GM21717 (cell line): ENCODE data around the gene RRN3.
"Not testable (repeated sequence)": the region's sequence is repeated elsewhere in the genome, so short reads cannot be mapped to it uniquely, and the experiment has no call there.

Experiments used
- ATAC-seq: cut with Tn5 transposase; IDR thresholded peaks from one replicate; pipeline ENCODE4 v1.9.1; 2021; ENCODE audit warnings: mild to moderate bottlenecking, moderate library complexity; ENCODE audit not compliant: unreplicated experiment

The RRN3 gene, protein sequence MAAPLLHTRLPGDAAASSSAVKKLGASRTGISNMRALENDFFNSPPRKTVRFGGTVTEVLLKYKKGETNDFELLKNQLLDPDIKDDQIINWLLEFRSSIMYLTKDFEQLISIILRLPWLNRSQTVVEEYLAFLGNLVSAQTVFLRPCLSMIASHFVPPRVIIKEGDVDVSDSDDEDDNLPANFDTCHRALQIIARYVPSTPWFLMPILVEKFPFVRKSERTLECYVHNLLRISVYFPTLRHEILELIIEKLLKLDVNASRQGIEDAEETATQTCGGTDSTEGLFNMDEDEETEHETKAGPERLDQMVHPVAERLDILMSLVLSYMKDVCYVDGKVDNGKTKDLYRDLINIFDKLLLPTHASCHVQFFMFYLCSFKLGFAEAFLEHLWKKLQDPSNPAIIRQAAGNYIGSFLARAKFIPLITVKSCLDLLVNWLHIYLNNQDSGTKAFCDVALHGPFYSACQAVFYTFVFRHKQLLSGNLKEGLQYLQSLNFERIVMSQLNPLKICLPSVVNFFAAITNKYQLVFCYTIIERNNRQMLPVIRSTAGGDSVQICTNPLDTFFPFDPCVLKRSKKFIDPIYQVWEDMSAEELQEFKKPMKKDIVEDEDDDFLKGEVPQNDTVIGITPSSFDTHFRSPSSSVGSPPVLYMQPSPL

GRCh38 chr16:15093955-15094827, at the start of gene RRN3:
Gene RRN3 (minus strand): TSS chr16:15094272. CDS start chr16:15094233, 39 bp downstream.
- ATAC-seq = peak; percentile 92

DNA sequence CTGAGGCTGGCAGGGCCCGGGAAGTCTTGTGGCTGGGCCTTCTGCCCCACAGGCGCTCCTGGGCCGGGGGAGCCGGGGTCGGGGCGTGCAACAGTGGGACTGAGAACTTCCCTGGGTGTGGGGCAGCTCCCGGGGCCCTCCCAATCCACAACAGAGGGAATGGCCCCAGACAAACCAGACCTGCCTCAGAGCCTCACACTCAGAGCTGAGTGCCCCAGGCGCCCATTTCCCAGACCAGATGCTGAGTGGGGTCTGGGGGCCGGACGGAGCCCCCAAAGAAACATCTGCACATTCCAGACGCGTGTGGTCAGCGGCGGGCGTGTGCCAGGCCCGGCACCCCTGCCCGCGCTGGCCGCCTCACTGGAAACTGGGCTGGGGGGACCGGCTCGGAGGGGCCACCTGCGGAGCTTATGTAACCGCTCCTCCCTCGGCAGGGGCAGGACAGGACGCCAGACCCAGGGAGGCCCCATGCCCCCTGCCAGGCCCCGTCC, 49.6 kb upstream of the RRN3 start:
- ATAC-seq = not testable (repeated sequence)

DNA sequence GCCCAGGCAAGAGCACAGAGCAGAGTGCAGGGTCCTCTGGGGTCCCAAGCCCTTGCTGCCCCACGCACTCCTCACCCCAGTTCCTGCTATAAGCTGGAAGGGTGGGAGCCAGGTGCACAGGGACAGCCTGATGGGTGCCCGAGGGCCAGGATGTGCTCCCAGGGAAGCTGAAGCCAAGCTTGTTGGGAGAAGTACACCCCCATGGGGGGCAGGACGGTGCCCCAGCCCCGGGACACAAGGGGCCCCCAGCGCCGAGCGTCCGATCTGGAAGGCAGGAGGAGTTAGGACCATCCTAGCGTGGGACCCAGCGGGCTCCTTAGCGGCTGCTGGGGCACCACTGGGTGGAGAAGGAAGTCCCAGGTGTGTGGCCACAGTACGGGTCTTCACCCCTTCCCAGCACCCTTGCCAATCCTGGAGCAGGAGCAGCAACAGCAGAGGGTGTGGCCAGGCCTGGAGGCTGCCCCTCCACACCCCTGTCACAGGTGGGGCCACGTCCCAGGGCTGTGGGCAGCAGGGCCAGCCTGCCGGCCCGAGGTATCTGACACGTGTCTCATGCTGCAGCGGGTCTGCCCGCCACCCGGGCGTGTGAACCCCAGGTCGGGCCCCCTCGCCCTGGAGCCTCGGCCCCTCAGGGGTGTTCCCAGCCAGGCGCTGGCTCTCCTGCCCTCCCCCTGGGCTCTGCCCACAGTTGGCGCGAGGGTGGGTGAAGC, 49.0 kb upstream of the RRN3 start:
- not testable (repeated sequence) for ATAC-seq

- not testable (repeated sequence) for ATAC-seq
Observed at GRCh38 chr16:15142107-15142890, 48.2 kb upstream of the RRN3 start.

DNA sequence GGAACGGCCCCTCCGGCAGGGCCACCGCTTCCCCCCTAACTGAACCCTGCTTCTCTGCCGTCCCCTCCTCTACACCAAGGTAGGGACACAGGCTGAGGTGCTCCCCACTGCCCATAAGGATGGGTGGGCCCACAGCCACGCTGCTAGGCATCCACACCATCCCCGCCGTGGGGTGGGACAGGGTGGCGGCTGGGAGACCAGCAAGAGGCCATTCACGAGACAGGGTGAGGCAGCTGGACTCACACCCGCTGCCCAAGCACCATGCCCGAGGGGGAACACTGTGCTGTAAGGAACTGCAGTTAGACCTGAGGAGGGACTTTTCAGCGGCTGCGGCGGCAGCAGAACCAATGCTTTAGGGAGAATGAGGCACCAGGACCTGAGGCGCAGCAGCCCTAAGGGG, 47.5 kb upstream of the RRN3 start:
- no peak for ATAC-seq

DNA sequence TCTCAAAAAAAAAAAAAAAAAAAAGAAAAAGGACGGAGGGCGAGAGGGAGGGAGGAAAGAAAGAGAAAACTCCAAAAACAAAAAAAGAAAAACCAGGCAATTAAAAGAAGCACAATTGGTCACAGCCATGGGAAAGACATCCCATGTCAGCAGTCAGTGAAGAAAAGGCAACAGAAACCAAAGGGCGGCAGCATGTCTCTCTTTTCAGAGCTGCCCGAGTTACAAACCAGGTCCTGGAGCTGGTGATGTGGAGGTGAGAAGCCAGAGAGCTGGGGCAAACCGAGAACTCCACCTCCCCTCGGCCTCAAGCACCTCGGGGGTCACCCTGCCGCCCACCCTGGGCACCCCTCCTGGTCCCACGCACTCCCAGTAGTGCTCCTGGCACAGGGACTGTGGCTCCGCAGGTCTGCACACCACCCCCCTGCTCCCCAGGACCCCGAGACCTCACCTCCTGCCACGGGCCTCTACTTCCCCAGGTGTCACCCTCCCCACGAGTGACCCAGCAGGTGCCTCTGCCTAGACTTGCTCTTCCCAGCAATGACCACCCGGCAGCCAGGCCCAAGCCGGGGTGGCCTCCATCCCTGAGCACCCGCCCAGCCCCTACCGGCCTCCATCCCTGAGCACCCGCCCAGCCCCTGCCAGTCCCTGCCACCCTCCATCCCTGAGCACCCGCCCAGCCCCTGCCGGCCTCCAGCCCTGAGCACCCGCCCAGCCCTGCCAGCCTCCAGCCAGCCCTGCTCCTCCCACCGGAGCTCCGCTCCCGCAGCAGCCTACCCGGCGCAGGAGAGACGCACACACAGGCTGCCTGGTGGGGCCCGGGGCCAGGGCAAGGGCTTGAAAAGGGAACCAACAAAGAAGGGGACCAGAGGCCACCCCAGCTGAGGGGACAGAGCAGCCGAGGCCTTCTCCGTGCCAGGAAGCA, 46.6 kb upstream of the RRN3 start:
- ATAC-seq = not testable (repeated sequence)

DNA sequence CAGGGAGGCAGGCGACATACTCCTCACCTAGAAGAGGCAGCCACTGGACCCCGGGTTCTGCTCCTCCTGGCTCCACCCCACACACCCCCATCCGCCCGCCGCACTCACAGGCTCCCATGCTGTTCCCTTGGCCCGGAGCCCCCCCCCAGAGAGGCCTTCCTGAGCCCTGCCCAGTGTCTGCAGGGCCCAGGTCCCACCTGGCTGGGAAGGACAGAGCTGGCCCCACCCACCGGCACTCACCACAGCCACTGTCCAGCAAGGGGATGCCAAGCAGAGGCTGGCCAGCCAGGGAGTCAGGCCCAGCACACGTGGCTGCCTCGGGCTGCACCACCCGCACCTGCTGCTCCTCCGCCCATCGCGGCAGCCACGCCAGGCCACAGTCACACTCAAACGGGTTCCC, 43.4 kb upstream of the RRN3 start:
- ATAC-seq = not testable (repeated sequence)

DNA sequence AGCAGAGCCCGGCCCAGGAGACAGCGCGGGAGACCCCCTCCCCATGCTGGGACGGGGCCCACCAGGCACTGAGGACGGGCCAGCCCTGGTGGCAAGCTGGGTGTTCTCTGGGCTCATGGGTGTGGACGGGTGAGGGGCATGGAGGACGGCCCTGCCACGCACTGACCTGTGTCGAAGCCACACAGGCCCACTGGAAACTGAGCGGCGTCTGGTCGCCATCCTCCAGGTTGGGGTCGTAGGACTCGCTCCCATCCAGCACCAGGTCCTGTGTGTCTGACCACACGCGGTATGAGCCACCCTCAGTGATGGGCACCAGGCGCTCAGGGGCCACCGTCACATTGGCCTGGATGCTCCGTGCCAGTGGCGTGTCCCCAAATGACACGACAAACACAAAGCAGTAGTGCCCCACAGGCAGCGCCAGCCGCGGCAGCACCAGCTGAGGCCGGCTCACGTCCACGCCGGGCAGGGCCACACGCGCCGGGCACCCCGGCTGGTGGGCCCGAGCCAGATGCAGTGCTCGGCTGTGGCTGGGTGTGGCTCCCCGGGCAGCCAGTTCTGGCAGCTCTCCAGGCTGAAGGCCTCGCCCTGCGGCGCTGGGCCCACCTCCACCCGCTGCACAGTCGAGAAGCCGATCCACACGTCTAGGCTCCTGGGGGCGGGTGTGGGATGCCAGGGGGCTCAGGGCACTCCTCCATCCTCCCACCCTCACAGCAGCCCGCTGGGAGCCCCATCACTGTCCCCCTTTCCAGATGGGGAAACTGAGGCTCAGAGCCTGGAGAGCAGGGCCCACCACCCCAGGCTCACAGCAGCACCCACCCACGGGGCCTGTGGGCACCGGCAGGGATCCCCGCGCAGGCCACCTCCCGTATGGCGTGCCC, 41.6 kb upstream of the RRN3 start:
- ATAC-seq = not testable (repeated sequence)

DNA sequence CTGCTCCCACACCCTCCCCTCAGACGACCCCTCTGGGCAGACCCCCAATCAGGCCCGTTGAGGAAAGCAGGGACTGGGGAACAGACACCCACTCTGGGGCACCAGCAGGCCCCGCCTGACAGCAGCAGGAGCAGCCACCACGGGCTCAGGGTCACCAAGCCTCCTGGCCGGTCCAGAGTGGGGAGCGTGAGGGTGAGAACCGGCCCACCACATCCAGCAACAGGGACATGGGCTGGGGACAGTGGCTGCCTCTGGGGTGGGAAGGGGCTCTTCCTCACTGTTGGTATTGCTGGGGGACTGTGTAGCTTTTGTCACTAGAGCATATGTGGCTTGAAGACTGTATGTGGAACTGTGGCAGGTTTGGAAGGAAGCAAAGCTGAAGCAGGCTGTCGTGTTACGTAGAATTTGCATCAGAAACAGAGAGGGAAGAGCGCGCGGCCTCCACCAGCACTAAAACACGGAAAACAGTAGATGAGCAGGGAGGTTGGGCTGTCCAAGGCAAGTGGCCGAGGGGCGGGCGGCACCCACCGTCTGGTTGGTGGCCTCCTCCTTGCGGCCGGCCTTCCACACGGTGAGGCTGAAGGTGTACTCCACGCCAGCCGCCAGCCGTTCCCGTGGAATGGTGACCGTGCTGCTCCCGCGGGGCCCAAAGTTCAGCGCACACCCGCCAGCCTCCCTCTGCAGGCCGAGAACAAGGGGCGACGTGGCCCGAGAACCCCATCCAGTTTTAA, 40.8 kb upstream of the RRN3 start:
- ATAC-seq = not testable (repeated sequence)

- not testable (repeated sequence) for ATAC-seq
Observed at GRCh38 chr16:15133554-15133953, 39.5 kb upstream of the RRN3 start.

- not testable (repeated sequence) for ATAC-seq
Observed at GRCh38 chr16:15132719-15133428, 38.8 kb upstream of the RRN3 start.

- not testable (repeated sequence) for ATAC-seq
Observed at GRCh38 chr16:15130943-15131700, 37.0 kb upstream of the RRN3 start.

DNA sequence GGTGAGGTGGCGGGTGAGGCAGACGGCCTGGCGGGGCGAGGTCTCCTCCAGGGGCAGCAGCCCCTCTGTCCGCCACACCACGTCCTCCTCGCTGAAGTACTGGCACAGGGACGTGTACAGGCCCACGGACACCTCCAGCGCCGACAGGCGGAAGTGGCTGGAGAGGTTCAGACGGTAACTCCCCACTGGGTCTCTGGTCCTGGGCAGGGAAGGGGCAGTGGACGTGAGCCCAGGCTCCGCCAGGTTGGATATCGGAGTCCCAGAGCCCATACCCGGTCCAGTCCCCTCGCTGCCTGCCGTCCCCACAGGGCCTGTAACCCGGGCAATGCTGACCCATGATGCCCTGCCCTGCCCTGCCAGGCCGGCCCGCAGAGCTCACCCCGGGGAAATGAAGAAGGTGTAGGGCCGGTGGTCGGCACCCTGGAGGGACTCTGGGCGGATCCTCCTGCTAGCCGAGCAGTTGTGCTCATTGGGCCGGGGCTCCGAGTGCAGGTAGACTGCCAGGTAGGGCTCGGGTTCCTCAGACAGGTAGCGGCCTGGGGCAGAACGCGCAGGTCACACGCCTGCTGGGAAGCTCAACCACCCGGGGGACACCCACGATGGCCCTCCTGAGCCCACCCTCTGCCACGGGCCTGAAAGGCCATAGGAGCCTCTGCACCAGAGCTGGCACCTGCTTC, 36.3 kb upstream of the RRN3 start:
- not testable (repeated sequence) for ATAC-seq

GRCh38 chr16:15127641-15128425, 33.8 kb upstream of the RRN3 start:
- ATAC-seq = not testable (repeated sequence)
